Suprapubic skin (tissue), 4 donors: ENCODE measurements around the gene LPCAT1. TPM values are rescaled to one million over a fixed set of nuclear protein-coding genes. Genes with fewer than 3 reads are reported as not detected.

Experiments
- DNase-seq, 2 donors: peaks; one replicate each; pipeline ENCODE4 v3.0.0-alpha.2; 2019; ENCODE audit warnings: low spot score in 2 of 2
- H3K27ac ChIP-seq: fragments of 200-600 bp; sonication (generic); one replicate; pipeline ENCODE4 v1.5.1; 2019
- H3K27me3 ChIP-seq: fragments of 200-600 bp; sonication (generic); one replicate; pipeline ENCODE4 v1.5.1; 2019
- H3K36me3 ChIP-seq: fragments of 200-600 bp; sonication (generic); one replicate; pipeline ENCODE4 v1.5.1; 2019
- H3K4me1 ChIP-seq: fragments of 200-600 bp; sonication (generic); one replicate; pipeline ENCODE4 v1.5.1; 2019
- H3K4me3 ChIP-seq: fragments of 200-600 bp; sonication (generic); one replicate; pipeline ENCODE4 v1.5.1; 2019; ENCODE audit warnings: mild to moderate bottlenecking
- H3K9me3 ChIP-seq: fragments of 200-600 bp; sonication (generic); one replicate; pipeline ENCODE4 v1.5.1; 2019
- EP300 ChIP-seq: sonication (generic); formaldehyde crosslinking; IDR thresholded peaks from one replicate; pipeline ENCODE4 v1.6.1; 2017; ENCODE audit warnings: antibody characterized with exemption
- POLR2A ChIP-seq, 2 donors: fragments of 450-650 bp; IDR thresholded peaks; one replicate each; pipeline ENCODE4 v1.6.1; 2017; ENCODE audit warnings: antibody characterized with exemption in 2 of 2, mild to moderate bottlenecking in 2 of 2, moderate library complexity in 2 of 2
- POLR2AphosphoS5 ChIP-seq, 3 donors: sonication (generic); formaldehyde crosslinking; IDR thresholded peaks; one replicate each; pipeline ENCODE4 v1.6.1; 2017; ENCODE audit warnings: antibody characterized with exemption in 3 of 3
- WGBS: methylation state at CpG from one replicate; pipeline ENCODE4 v1.1.5; 2018; 5-methylcytosine and 5-hydroxymethylcytosine counted together
- total RNA-seq, 4 donors: library from RNA; depleted of rRNA; stranded (reverse); fragments of >200 nt; gene quantifications; one replicate each; pipeline ENCODE4 v1.1.0, GENCODE V29; 2016
- TF ChIP-seq, protein P1 (sequence below), 2 donors: fragments of 200-600 bp in 1 of 2; fragments of 450-650 bp in 1 of 2; sonication (generic) in 1 of 2; IDR thresholded peaks; one replicate each; pipeline ENCODE4 v1.5.1; 2016 to 2019; ENCODE audit warnings: antibody characterized with exemption in 2 of 2, mild to moderate bottlenecking in 1 of 2, moderate library complexity in 1 of 2

Gene LPCAT1
- total RNA-seq, 4 donors from 2014 or later = 11.3 to 21.0 (median 13.8) TPM

DNA sequence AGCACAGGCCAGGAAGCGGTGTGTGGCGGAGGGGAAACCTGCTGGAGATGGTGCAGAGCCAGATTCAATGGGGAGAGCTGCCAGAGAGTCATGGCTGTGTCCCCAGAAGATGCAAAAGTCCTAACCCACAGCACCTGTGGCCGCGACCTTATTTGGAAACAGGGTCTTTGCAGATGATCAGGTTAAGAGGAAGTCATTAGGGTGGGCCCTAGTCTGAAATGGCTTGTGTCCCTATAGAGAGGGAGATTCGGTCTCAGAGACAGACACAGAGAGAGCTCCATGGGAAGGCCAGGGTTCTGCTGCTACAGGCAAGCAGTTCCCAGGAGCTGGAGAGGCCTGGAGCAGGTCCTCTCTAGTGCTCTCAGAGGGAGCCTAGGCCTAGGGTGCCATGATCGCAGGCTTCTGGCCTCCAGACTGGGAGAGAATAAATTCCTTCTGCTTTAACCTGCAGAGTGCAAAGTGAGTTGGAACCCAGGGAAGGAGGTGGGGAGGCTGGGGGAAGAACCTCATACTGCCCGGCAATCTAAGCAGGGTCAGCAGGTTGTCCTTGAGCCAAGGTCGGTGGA lies 1.9 kb upstream of the LPCAT1 start:
- Histone ChIP-seq H3K27me3 (no peaks in the 10 kb centered on the region), H3K27ac (no peak overlapping the region), H3K4me3 (no peak overlapping the region), H3K36me3 (no peaks in the 10 kb centered on the region), H3K9me3 (no peaks in the 10 kb centered on the region), H3K4me1 (peaks cover 22% of the 10 kb centered on the region)
- peak; percentile 10 to 54 for DNase-seq
- no peak for TF ChIP-seq EP300
- no peak for TF ChIP-seq POLR2A (IDR thresholded peaks at IDR 0.05)
- no peak for TF ChIP-seq POLR2AphosphoS5 (IDR thresholded peaks at IDR 0.05)
- 92% methylated on average over 8 of the region's 8 CpGs for WGBS

DNA sequence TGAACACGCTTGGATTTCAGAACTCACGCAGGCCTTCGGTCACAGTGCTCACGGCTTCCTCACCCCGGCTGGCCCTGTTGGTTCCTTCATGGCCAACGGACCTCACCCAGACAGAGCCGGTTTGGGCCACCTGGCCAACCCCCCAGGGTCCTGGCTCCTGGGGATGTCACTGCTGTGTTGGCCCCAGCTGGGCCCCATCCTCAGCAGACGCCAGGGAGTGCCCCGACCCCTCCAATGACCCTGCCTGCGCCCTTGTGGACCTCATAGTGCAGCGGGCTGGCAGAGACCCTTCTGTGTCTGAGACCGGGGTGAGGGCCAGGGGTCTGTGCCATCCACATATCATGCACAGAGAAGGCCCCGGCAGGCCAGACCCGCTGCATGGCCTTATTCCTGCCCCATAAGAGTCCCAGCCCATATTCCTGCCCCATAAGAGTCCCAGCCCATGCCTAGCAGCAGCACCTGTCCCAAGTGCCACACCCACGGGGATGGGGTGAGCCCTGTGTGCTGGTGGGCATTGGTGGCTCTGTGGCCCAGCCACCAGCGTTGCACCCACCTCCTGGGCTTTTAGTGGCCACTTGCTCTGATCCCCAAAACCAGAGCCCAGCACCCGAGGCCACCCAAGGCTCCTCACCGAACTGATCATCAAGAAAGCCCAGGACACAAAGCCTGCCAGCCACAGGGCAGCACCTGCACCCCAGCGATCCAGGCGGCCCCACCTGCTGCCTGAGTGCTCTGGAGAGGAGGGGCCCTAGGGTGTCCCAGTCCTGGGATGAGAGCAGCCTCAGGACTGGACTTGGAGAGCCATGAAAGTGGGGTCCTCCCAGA lies 1.3 kb upstream of the LPCAT1 start:
- DNase-seq = peak; percentile 63 to 75
- H3K27me3 ChIP-seq = no peaks in the 10 kb centered on the region
- H3K9me3 ChIP-seq = no peaks in the 10 kb centered on the region
- TF ChIP-seq POLR2A (IDR thresholded peaks at IDR 0.05) (no peak), POLR2AphosphoS5 (IDR thresholded peaks at IDR 0.05) (no peak), EP300 (no peak)
- TF ChIP-seq, protein P1, sequence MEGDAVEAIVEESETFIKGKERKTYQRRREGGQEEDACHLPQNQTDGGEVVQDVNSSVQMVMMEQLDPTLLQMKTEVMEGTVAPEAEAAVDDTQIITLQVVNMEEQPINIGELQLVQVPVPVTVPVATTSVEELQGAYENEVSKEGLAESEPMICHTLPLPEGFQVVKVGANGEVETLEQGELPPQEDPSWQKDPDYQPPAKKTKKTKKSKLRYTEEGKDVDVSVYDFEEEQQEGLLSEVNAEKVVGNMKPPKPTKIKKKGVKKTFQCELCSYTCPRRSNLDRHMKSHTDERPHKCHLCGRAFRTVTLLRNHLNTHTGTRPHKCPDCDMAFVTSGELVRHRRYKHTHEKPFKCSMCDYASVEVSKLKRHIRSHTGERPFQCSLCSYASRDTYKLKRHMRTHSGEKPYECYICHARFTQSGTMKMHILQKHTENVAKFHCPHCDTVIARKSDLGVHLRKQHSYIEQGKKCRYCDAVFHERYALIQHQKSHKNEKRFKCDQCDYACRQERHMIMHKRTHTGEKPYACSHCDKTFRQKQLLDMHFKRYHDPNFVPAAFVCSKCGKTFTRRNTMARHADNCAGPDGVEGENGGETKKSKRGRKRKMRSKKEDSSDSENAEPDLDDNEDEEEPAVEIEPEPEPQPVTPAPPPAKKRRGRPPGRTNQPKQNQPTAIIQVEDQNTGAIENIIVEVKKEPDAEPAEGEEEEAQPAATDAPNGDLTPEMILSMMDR (IDR thresholded peaks at IDR 0.05) = no peak
- H3K27ac ChIP-seq = no peak overlapping the region
- H3K4me3 ChIP-seq = peak overlapping the region; percentile 78
- H3K4me1 ChIP-seq = peaks cover 22% of the 10 kb centered on the region
- WGBS = 97% methylated on average over 14 of the region's 20 CpGs
- H3K36me3 ChIP-seq = no peaks in the 10 kb centered on the region

DNA sequence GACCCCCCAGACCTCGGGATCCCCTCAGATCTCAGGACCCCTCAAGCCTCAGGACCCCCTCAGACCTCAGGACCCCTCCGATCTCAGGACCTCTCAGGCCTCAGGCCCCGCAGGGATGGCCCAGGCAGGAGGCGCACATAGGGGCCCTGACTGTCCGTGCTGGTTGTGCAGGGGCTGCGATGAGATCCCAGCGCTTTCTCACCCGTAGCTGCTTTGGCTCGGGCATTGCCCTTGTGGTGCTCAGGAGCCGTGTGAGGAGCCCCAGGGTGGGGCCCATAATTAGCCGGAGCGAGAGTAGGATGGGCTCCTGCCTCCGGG lies 680 bp upstream of the LPCAT1 start:
- no peak for DNase-seq

GRCh38 chr5:1523480-1523792 lies 324 bp downstream of the LPCAT1 start:
- no peak overlapping the region for H3K27ac ChIP-seq
- H3K4me1 ChIP-seq = peaks cover 22% of the 10 kb centered on the region
- no peak for DNase-seq
- no peaks in the 10 kb centered on the region for H3K27me3 ChIP-seq
- WGBS = 0% methylated on average over 20 of the region's 48 CpGs
- H3K4me3 ChIP-seq = peak overlapping the region; percentile 78
- TF ChIP-seq POLR2AphosphoS5 (IDR thresholded peaks at IDR 0.05) = no peak
- TF ChIP-seq, protein P1 (IDR thresholded peaks at IDR 0.05) = no peak
- peaks cover 5% of the 10 kb centered on the region for H3K36me3 ChIP-seq
- no peaks in the 10 kb centered on the region for H3K9me3 ChIP-seq

More for the DNA sequence above, 680 bp upstream of the LPCAT1 start:
- peaks cover 22% of the 10 kb centered on the region for H3K4me1 ChIP-seq
- H3K27me3 ChIP-seq = no peaks in the 10 kb centered on the region
- H3K36me3 ChIP-seq = no peaks in the 10 kb centered on the region
- peak overlapping the region; percentile 77 for H3K27ac ChIP-seq
- no peak for TF ChIP-seq POLR2AphosphoS5 (IDR thresholded peaks at IDR 0.05)
- TF ChIP-seq, protein P1 (IDR thresholded peaks at IDR 0.05) = no peak
- TF ChIP-seq POLR2A (IDR thresholded peaks at IDR 0.05) = no peak
- no peak for TF ChIP-seq EP300
- H3K4me3 ChIP-seq = peak overlapping the region; percentile 78
- no peaks in the 10 kb centered on the region for H3K9me3 ChIP-seq
- WGBS = no CpG with 5 or more reads among the region's 13 CpGs

DNA sequence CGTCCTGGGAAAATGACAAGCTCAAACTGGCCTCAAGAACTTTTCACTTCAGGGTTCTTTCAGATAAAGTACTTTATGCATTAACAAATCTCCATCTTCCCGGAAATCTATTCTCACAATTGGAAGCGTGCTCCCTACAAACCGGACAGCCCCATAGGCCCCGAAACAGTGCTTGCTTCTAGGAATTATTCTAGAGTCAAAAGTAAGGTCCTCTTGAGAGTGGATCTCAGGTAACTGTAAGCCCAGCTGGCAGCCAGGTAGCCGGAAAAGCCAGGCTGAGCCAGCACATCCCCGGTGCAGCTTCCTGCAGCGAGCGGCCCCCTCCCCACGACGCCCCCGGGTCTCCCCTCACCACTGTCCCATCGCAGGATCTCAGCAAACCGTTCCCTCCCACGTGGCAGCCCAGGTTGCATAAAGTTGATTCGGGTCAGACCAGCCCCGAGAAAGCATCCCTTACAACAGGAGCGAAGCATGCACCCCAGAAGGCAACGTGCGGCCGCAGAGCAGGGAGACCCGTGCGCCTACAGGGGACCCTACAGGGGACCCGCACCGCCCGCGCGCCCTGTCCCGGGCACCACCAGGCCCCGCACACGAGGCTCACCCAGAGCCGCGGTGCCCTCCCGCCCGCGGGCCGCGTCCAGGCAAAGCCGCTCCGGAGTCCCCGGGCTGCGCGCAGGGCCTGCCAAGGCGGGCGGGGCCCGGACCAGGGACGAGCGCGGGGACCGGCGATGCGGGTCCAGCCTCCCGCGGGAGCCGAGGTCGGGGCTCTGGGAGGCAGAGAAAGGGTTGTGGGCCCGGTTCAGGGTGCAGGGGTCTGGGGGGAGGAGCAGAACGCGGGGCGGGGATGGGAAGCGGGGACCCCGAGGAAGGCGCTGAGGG lies 920 bp downstream of the LPCAT1 start:
- 37% methylated on average over 5 of the region's 63 CpGs for WGBS
- Histone ChIP-seq H3K27ac (no peak overlapping the region), H3K36me3 (peaks cover 5% of the 10 kb centered on the region), H3K27me3 (no peaks in the 10 kb centered on the region), H3K4me1 (peaks cover 22% of the 10 kb centered on the region), H3K9me3 (no peaks in the 10 kb centered on the region), H3K4me3 (peak overlapping the region; percentile 78)
- TF ChIP-seq EP300 = no peak
- no peak for TF ChIP-seq POLR2AphosphoS5 (IDR thresholded peaks at IDR 0.05)
- TF ChIP-seq, protein P1 (IDR thresholded peaks at IDR 0.05) = no peak
- no peak for TF ChIP-seq POLR2A (IDR thresholded peaks at IDR 0.05)
- DNase-seq = peak; percentile 66 to 74
